Psoas muscle (tissue), 8 donors: ENCODE results near the gene FMOD. TPM values are rescaled to one million over a fixed set of nuclear protein-coding genes. Genes with fewer than 3 reads are reported as not detected.

Experiments
- ATAC-seq, 4 donors: fragments of 200-7000 bp; cut with Tn5 transposase; one replicate each; pipeline ENCODE4 v1.9.1; 2020; ENCODE audit warnings: moderate library complexity in 3 of 4, mild to moderate bottlenecking in 2 of 4
- DNase-seq, 2 donors: peaks; one replicate each; pipeline ENCODE4 v3.0.0-alpha.2; 2020
- H3K27ac ChIP-seq: fragments of 200-600 bp; one replicate; pipeline ENCODE4 v1.8.0; 2022
- H3K27me3 ChIP-seq, 3 donors: fragments of 200-600 bp in 1 of 3; one replicate each; pipeline versions ENCODE4 v1.6.1 to v1.8.0; 2013 to 2022; ENCODE audit warnings: low read length in 2 of 3, mild to moderate bottlenecking in 2 of 3, moderate library complexity in 1 of 3; ENCODE audit not compliant: insufficient read depth in 3 of 3
- H3K36me3 ChIP-seq, 2 donors: fragments of 200-600 bp in 1 of 2; one replicate each; pipeline versions ENCODE4 v1.6.1 to v1.8.0; 2013 to 2022; ENCODE audit warnings: low read depth in 1 of 2, mild to moderate bottlenecking in 1 of 2, moderate library complexity in 1 of 2; ENCODE audit not compliant: insufficient read depth in 1 of 2
- H3K4me1 ChIP-seq: fragments of 200-600 bp; one replicate; pipeline ENCODE4 v1.8.0; 2022
- H3K4me3 ChIP-seq: fragments of 200-600 bp; one replicate; pipeline ENCODE4 v1.8.0; 2022; ENCODE audit warnings: mild to moderate bottlenecking
- H3K9me3 ChIP-seq: fragments of 200-600 bp; one replicate; pipeline ENCODE4 v1.8.0; 2022
- whole genome bisulfite sequencing, 3 donors: extraction: QIAGEN DNeasy Blood & Tissue Kit; methylation state at CpG; one replicate each; pipeline versions ENCODE4 v1.1.6 to v1.1.7; 2013; 5-methylcytosine and 5-hydroxymethylcytosine counted together
- intact Hi-C, 2 donors: fragments of 100-400 bp; cut with DNase I; formaldehyde crosslinking; loops; one replicate each; pipeline versions ENCODE4 v1.11.0 to v1.14.2; 2022
- polyA plus RNA-seq, 3 donors: library from polyadenylated mRNA; stranded (reverse); fragments of 200-250 nt; gene quantifications; one replicate each; pipeline ENCODE4 v1.2.3, GENCODE V29; 2013
- total RNA-seq, 4 donors: library from RNA; stranded (reverse); fragmentation: NEBNext Ultra II Directional in 2 of 4; extraction: Animal tissue kit (Norgen Biotek cat#: 25700) in 2 of 4; gene quantifications; one replicate each; pipeline versions ENCODE4 v1.2.1 to v1.2.4, GENCODE V29; 2021 to 2023
- TF ChIP-seq, protein P1 (sequence below): fragments of 200-600 bp; IDR thresholded peaks from one replicate; pipeline ENCODE4 v1.8.0; 2022; ENCODE audit warnings: antibody characterized with exemption
- donor health status: healthy with polysubstance abuse.
- donor health status: DM: no; HTN: no; CAD: no; lungs with moderate emphysema.
- donor health status: Bipolar disorder and iron deficiency.
- donor health status: healthy.
- donor health status: DM: yes; HTN: yes; CAD: no.
- donor health status: DM: no; HTN: no; CAD: no.
- donor health status: DM: no; HTN: no; CAD: no.
- donor health status: DM: yes; HTN: yes; CAD: no.

Gene FMOD
- total and polyA plus RNA-seq, 7 donors = 3.0 to 9.6 (median 4.6) TPM

DNA sequence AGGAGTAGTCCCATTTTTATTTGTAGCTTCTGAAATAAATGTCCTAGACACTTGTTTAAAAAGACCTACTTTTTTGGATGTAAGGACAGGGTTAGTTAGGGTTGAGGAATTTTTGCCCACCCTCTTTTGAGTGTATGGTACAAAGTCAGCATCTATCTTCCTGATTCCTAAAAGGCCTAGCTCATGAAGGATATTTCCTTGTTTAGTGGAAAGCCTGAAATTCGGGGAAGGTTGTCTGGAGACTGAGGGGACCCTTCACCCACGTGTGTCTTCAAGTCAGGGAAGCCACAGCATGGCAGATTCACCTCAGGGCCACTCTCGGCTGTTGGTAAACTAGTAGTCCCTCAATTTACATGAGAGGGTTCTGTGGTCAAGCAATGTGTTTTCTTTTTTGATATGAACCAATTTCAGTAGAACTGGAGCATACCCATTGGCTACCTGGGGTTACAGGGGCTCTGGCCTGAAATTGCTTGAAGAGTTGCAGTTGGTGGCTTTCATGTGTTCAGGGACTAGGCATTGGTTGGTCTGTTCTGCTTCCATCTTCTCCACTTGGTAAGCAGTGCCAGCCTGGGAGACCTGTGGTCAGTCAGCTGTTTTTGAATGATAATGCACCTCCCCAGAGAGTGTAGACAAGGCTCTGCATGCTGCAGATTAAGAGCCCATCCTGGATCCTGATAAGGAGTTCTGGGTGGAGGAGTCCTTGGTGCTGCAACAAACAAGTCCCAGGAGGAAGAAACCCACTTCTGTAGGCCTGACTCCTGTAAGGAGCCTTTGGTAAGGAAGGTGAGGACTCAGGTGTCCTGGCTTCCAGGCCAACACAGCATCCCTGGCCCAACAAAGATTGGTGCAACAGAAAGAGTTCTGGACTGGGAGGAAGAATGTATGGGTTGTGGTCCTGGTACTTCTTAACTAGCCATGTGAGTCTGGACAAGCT is 39.3 kb downstream of the FMOD start:
- peak; percentile 11 to 25 (median 19) for ATAC-seq
- H3K36me3 ChIP-seq = peaks cover 0 to 29% of the 10 kb centered on the region in 2 donors
- no peaks in the 10 kb centered on the region for H3K9me3 ChIP-seq
- peaks cover 20% of the 10 kb centered on the region for H3K4me1 ChIP-seq
- DNase-seq = no peak
- intact Hi-C loops = no loop called here
- H3K4me3 ChIP-seq = no peak overlapping the region
- TF ChIP-seq, protein P1, sequence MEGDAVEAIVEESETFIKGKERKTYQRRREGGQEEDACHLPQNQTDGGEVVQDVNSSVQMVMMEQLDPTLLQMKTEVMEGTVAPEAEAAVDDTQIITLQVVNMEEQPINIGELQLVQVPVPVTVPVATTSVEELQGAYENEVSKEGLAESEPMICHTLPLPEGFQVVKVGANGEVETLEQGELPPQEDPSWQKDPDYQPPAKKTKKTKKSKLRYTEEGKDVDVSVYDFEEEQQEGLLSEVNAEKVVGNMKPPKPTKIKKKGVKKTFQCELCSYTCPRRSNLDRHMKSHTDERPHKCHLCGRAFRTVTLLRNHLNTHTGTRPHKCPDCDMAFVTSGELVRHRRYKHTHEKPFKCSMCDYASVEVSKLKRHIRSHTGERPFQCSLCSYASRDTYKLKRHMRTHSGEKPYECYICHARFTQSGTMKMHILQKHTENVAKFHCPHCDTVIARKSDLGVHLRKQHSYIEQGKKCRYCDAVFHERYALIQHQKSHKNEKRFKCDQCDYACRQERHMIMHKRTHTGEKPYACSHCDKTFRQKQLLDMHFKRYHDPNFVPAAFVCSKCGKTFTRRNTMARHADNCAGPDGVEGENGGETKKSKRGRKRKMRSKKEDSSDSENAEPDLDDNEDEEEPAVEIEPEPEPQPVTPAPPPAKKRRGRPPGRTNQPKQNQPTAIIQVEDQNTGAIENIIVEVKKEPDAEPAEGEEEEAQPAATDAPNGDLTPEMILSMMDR = no peak
- H3K27ac ChIP-seq = peak overlapping the region; percentile 98
- WGBS, 3 donors = 84 to 94% (median 89%) methylated on average over 3 of the region's 3 CpGs
- H3K27me3 ChIP-seq = no peaks in the 10 kb centered on the region

DNA sequence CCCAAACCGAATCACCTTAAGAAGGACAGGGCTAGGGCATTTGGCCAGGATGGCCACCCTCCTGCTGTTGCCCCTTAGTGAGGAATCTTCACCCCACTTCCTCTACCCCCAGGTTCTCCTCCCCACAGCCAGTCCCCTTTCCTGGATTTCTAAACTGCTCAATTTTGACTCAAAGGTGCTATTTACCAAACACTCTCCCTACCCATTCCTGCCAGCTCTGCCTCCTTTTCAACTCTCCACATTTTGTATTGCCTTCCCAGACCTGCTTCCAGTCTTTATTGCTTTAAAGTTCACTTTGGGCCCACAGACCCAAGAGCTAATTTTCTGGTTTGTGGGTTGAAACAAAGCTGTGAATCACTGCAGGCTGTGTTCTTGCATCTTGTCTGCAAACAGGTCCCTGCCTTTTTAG is 42.0 kb downstream of the FMOD start:
- intact Hi-C loops = no loop called here
- DNase-seq (no peak), ATAC-seq (no peak)
- peak overlapping the region; percentile 93 for H3K4me3 ChIP-seq
- H3K27me3 ChIP-seq = no peaks in the 10 kb centered on the region
- 44 to 71% (median 62%) methylated on average over 1 of the region's 1 CpG for WGBS, 3 donors
- TF ChIP-seq, protein P1 = no peak
- H3K27ac ChIP-seq = peak overlapping the region; percentile 98
- H3K4me1 ChIP-seq = peaks cover 26% of the 10 kb centered on the region
- no peaks in the 10 kb centered on the region for H3K9me3 ChIP-seq
- peaks cover 0 to 29% of the 10 kb centered on the region in 2 donors for H3K36me3 ChIP-seq

DNA sequence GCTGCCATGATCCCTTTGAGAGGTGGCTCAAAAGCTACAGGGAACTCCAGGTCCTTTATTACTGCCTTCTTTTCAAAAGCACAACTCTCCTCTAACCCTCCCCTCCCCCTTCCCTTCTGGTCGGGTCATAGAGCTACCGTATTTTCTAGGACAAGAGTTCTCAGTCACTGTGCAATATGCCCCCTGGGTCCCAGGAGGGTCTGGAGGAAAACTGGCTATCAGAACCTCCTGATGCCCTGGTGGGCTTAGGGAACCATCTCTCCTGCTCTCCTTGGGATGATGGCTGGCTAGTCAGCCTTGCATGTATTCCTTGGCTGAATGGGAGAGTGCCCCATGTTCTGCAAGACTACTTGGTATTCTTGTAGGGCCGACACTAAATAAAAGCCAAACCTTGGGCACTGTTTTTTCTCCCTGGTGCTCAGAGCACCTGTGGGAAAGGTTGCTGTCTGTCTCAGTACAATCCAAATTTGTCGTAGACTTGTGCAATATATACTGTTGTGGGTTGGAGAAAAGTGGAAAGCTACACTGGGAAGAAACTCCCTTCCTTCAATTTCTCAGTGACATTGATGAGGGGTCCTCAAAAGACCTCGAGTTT is 42.5 kb downstream of the FMOD start:
- TF ChIP-seq, protein P1 = no peak
- Histone ChIP-seq H3K36me3 (peaks cover 0 to 29% of the 10 kb centered on the region in 2 donors), H3K9me3 (no peaks in the 10 kb centered on the region), H3K4me1 (peaks cover 27% of the 10 kb centered on the region), H3K27me3 (no peaks in the 10 kb centered on the region), H3K27ac (peak overlapping the region; percentile 98), H3K4me3 (peak overlapping the region; percentile 93)
- 32 to 33% (median 33%) methylated on average over 5 of the region's 5 CpGs for WGBS, 3 donors
- DNase-seq = no peak
- ATAC-seq = no peak
- intact Hi-C loops = no loop called here

DNA sequence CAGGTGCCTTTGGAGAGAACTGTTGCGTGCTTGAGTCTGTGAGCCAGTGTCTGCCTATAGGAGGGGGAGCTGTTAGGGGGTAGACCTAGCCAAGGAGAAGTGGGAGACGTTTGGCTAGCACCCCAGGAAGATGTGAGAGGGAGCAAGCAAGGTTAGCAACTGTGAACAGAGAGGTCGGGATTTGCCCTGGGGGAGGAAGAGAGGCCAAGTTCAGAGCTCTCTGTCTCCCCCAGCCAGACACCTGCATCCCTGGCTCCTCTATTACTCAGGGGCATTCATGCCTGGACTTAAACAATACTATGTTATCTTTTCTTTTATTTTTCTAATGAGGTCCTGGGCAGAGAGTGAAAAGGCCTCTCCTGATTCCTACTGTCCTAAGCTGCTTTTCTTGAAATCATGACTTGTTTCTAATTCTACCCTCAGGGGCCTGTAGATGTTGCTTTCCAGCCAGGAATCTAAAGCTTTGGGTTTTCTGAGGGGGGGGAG is 43.2 kb downstream of the FMOD start:
- 13 to 20% (median 15%) methylated on average over 3 of the region's 3 CpGs for WGBS, 3 donors
- DNase-seq (no peak), ATAC-seq (no peak)
- Histone ChIP-seq H3K9me3 (no peaks in the 10 kb centered on the region), H3K36me3 (peaks cover 0 to 29% of the 10 kb centered on the region in 2 donors), H3K4me3 (peak overlapping the region; percentile 93), H3K27me3 (no peaks in the 10 kb centered on the region), H3K4me1 (peaks cover 27% of the 10 kb centered on the region), H3K27ac (peak overlapping the region; percentile 98)
- intact Hi-C loops = loop anchor here in 1 of 2 donors (1.0 kb wide), 1 partner anchor 34 kb away; no protein-coding TSS in a partner anchor
- TF ChIP-seq, protein P1 = no peak
